ENCODE measurements around the gene PLXDC1.

PLXDC1 gene

GRCh38 chr17:39151943-39152818 is 744 bp upstream of the PLXDC1 start:
- TF ChIP-seq ZFX (IDR thresholded peaks at IDR 0.05; ENCODE audit: borderline replicate concordance) (no peak), CTCF (IDR thresholded peaks at IDR 0.05) (no peak)
- H3K27ac ChIP-seq: peak overlapping the region; percentile 83

GRCh38 chr17:39150795-39151149 is 665 bp downstream of the PLXDC1 start:
- H3K27ac ChIP-seq: no peak overlapping the region
- no peak for TF ChIP-seq CTCF (IDR thresholded peaks at IDR 0.05)
- TF ChIP-seq ZFX (IDR thresholded peaks at IDR 0.05; ENCODE audit: borderline replicate concordance): no peak

- no peak overlapping the region for H3K27ac ChIP-seq
- no peak for TF ChIP-seq CTCF (IDR thresholded peaks at IDR 0.05)
- no peak for TF ChIP-seq ZFX (IDR thresholded peaks at IDR 0.05; ENCODE audit: borderline replicate concordance)
These were observed 1.3 kb downstream of the PLXDC1 start for GRCh38 chr17:39150104-39150634.

- H3K27ac ChIP-seq: no peak overlapping the region
- no peak for TF ChIP-seq ZFX (IDR thresholded peaks at IDR 0.05; ENCODE audit: borderline replicate concordance)
- TF ChIP-seq CTCF (IDR thresholded peaks at IDR 0.05): no peak
These were observed 3.9 kb downstream of the PLXDC1 start for GRCh38 chr17:39147221-39148185.

- TF ChIP-seq CTCF (IDR thresholded peaks at IDR 0.05): no peak
- TF ChIP-seq ZFX (IDR thresholded peaks at IDR 0.05; ENCODE audit: borderline replicate concordance): no peak
- no peak overlapping the region for H3K27ac ChIP-seq
These were observed 5.2 kb downstream of the PLXDC1 start for GRCh38 chr17:39146273-39146672.

- no peak for TF ChIP-seq ZFX (IDR thresholded peaks at IDR 0.05; ENCODE audit: borderline replicate concordance)
- no peak for TF ChIP-seq CTCF (IDR thresholded peaks at IDR 0.05)
- no peak overlapping the region for H3K27ac ChIP-seq
These were observed 6.3 kb downstream of the PLXDC1 start for GRCh38 chr17:39145143-39145542.
